Trophoblast cell (in vitro differentiated cells and primary cell): ENCODE measurements around the gene MORC2.

ENCODE experiments used
- DNase-seq, 2 donors: peaks; one replicate each; pipeline ENCODE4 v3.0.0-alpha.2; 2016
- H2AFZ ChIP-seq: 2 replicates; pipeline ENCODE4 v1.6.1; 2013; ENCODE audit warnings: low read length, moderate library complexity, mild to moderate bottlenecking; ENCODE audit not compliant: insufficient read depth, poor library complexity
- H2AK5ac ChIP-seq: 2 replicates; pipeline ENCODE4 v1.6.1; 2013; ENCODE audit warnings: mild to moderate bottlenecking, low read length
- H2BK120ac ChIP-seq: 2 replicates; pipeline ENCODE4 v1.6.1; 2013; ENCODE audit warnings: low read length, mild to moderate bottlenecking, moderate library complexity; ENCODE audit not compliant: insufficient read depth, poor library complexity
- H2BK12ac ChIP-seq: 2 replicates; pipeline ENCODE4 v1.6.1; 2013; ENCODE audit warnings: mild to moderate bottlenecking, low read length, moderate library complexity
- H2BK5ac ChIP-seq: 2 replicates; pipeline ENCODE4 v1.6.1; 2013; ENCODE audit warnings: low read length, low read depth, moderate library complexity, mild to moderate bottlenecking; ENCODE audit not compliant: poor library complexity
- H3K14ac ChIP-seq: 2 replicates; pipeline ENCODE4 v1.6.1; 2013; ENCODE audit warnings: mild to moderate bottlenecking, low read length
- H3K18ac ChIP-seq: 2 replicates; pipeline ENCODE4 v1.6.1; 2013; ENCODE audit warnings: mild to moderate bottlenecking, low read length
- H3K23ac ChIP-seq: 2 replicates; pipeline ENCODE4 v1.6.1; 2013; ENCODE audit warnings: low read length
- H3K27ac ChIP-seq: 2 replicates; pipeline ENCODE4 v1.5.1; 2013; ENCODE audit warnings: low read depth, mild to moderate bottlenecking, inconsistent platforms, low read length, moderate library complexity
- H3K27me3 ChIP-seq: 2 replicates; pipeline ENCODE4 v1.6.1; 2013; ENCODE audit warnings: inconsistent platforms, mild to moderate bottlenecking, low read length, moderate library complexity; ENCODE audit not compliant: insufficient read depth
- H3K36me3 ChIP-seq, 2 experiments: 1 replicate in 1 of 2; 2 replicates in 1 of 2; pipeline ENCODE4 v1.6.1; 2013; ENCODE audit warnings: low read length in 2 of 2, mild to moderate bottlenecking in 2 of 2, moderate library complexity in 1 of 2; ENCODE audit not compliant: insufficient read depth in 2 of 2, control insufficient read depth in 1 of 2
- H3K4ac ChIP-seq: 2 replicates; pipeline ENCODE4 v1.6.1; 2013; ENCODE audit warnings: low read depth, mild to moderate bottlenecking, low read length, moderate library complexity
- H3K4me1 ChIP-seq, 2 experiments: 1 replicate in 1 of 2; 2 replicates in 1 of 2; pipeline ENCODE4 v1.6.1; 2013; ENCODE audit warnings: low read length in 2 of 2, mild to moderate bottlenecking in 2 of 2, moderate library complexity in 1 of 2; ENCODE audit not compliant: insufficient read depth in 2 of 2, control insufficient read depth in 1 of 2
- H3K4me2 ChIP-seq: 2 replicates; pipeline ENCODE4 v1.6.1; 2013; ENCODE audit warnings: inconsistent platforms, mild to moderate bottlenecking, low read length, moderate library complexity
- H3K4me3 ChIP-seq: 2 replicates; pipeline ENCODE4 v1.5.1; 2013; ENCODE audit warnings: mild to moderate bottlenecking, low read depth, low read length, inconsistent platforms
- H3K79me1 ChIP-seq: one replicate; pipeline ENCODE4 v1.6.1; 2013; ENCODE audit warnings: low read length
- H3K79me2 ChIP-seq: 2 replicates; pipeline ENCODE4 v1.6.1; 2013; ENCODE audit warnings: low read length, mild to moderate bottlenecking; ENCODE audit not compliant: control insufficient read depth, insufficient read depth, poor library complexity
- H3K9ac ChIP-seq: 2 replicates; pipeline ENCODE4 v1.6.1; 2013; ENCODE audit warnings: mild to moderate bottlenecking, low read length
- H3K9me3 ChIP-seq: 2 replicates; pipeline ENCODE4 v1.6.1; 2013; ENCODE audit warnings: low read depth, mild to moderate bottlenecking, control low read depth, inconsistent platforms, low read length; ENCODE audit not compliant: insufficient read depth
- H4K12ac ChIP-seq: 2 replicates; pipeline ENCODE4 v1.6.1; 2013; ENCODE audit warnings: low read depth, mild to moderate bottlenecking, low read length, moderate library complexity
- H4K8ac ChIP-seq: 2 replicates; pipeline ENCODE4 v1.6.1; 2013; ENCODE audit warnings: low read depth, mild to moderate bottlenecking, low read length, moderate library complexity
- H4K91ac ChIP-seq: one replicate; pipeline ENCODE4 v1.6.1; 2013; ENCODE audit warnings: low read depth, mild to moderate bottlenecking, low read length, moderate library complexity
- WGBS: extraction: QIAGEN DNeasy Blood & Tissue Kit; methylation state at CpG from one replicate; pipeline ENCODE4 v1.1.7; 2013; ENCODE audit warnings: missing lambda C conversion rate; ENCODE audit not compliant: insufficient read length, insufficient coverage; ENCODE audit errors: extremely low coverage; 5-methylcytosine and 5-hydroxymethylcytosine counted together

MORC2 gene

DNA sequence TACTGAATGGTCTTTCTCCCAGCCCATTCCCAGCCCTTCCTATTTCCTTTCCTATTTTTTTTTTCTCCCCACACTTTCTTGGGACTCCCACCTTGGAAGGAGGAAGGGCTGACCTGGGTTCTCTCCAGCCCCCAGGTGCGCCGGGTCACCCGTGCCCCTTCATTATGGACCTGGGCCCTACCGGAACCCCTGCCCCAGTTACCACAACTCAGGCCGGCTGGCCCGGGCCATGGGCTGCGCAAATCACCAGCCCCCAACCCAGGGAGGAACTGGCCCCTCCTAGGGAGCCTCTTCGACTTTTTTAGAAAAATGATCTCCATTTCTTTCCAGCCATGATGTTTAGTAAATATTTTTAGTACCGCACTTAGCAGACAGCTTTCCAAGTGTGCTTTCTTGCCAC, 62.2 kb downstream of the MORC2 start:
- Histone ChIP-seq H3K27me3 (no peaks in the 10 kb centered on the region), H3K4me3 (no peak overlapping the region), H2BK120ac (no peak overlapping the region), H3K14ac (no peak overlapping the region), H2BK5ac (no peak overlapping the region), H3K36me3 (peaks cover 25 to 29% of the 10 kb centered on the region in 2 experiments), H4K91ac (no peak overlapping the region), H3K79me1 (no peaks in the 10 kb centered on the region), H3K9me3 (peaks cover 5% of the 10 kb centered on the region), H3K4ac (no peak overlapping the region), H2AFZ (no peak overlapping the region), H3K79me2 (no peaks in the 10 kb centered on the region), H3K18ac (no peak overlapping the region), H3K23ac (no peak overlapping the region), H3K4me1 (no peaks in the 10 kb centered on the region), H3K4me2 (no peak overlapping the region), H3K9ac (no peak overlapping the region), H2BK12ac (no peak overlapping the region), H3K27ac (no peak overlapping the region), H4K8ac (no peak overlapping the region), H2AK5ac (no peak overlapping the region), H4K12ac (no peak overlapping the region)
- DNase-seq: no peak
- WGBS: no CpG with 5 or more reads among the region's 9 CpGs

- H3K23ac ChIP-seq: no peak overlapping the region
- DNase-seq: no peak
- no peak overlapping the region for H2BK120ac ChIP-seq
- H3K14ac ChIP-seq: no peak overlapping the region
- peaks cover 5% of the 10 kb centered on the region for H3K9me3 ChIP-seq
- H2BK12ac ChIP-seq: no peak overlapping the region
- H3K79me1 ChIP-seq: no peaks in the 10 kb centered on the region
- no peak overlapping the region for H3K4ac ChIP-seq
- no peaks in the 10 kb centered on the region for H3K4me1 ChIP-seq
- peaks cover 25 to 27% of the 10 kb centered on the region in 2 experiments for H3K36me3 ChIP-seq
- no peak overlapping the region for H4K12ac ChIP-seq
- no CpG with 5 or more reads among the region's 49 CpGs for WGBS
- H2AK5ac ChIP-seq: no peak overlapping the region
- no peak overlapping the region for H3K18ac ChIP-seq
- H3K27ac ChIP-seq: no peak overlapping the region
- H3K9ac ChIP-seq: no peak overlapping the region
- no peak overlapping the region for H3K4me3 ChIP-seq
- H3K4me2 ChIP-seq: no peak overlapping the region
- H3K27me3 ChIP-seq: no peaks in the 10 kb centered on the region
- no peaks in the 10 kb centered on the region for H3K79me2 ChIP-seq
- H2BK5ac ChIP-seq: no peak overlapping the region
- H2AFZ ChIP-seq: no peak overlapping the region
- H4K91ac ChIP-seq: no peak overlapping the region
- H4K8ac ChIP-seq: no peak overlapping the region
Observed at GRCh38 chr22:30905696-30906341, 62.8 kb downstream of the MORC2 start.

DNA sequence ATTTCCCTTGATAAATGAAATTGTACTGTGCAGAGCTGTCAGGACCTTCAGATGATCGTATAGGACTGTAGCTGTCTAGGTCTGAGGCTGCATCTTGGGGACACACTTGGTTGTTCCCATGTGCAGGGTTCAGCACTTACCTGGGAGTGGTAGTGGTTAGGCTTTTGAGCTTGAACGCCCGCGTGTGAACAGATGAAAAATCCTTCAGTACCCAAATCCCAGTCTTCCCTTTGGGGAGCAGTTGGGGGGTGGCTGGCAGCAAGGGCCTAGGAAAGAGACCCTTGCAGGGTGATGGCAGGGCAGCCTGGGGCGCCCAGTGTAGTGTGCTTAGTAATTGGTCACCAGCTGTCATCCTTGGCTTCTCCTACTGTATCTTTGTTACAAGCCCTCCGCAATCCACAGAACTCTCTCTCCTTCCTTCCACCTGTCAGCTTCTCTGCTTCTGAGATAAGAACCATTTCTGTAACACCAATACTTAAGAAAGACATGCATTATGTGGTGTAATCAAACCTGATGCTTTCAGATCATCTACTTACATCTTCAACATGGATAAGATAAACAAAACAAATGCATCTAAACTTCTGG, 64.6 kb downstream of the MORC2 start:
- peaks cover 2% of the 10 kb centered on the region for H3K9me3 ChIP-seq
- no CpG with 5 or more reads among the region's 6 CpGs for WGBS
- H3K79me2 ChIP-seq: no peaks in the 10 kb centered on the region
- no peak overlapping the region for H3K27ac ChIP-seq
- no peak overlapping the region for H2AFZ ChIP-seq
- no peak overlapping the region for H3K4me2 ChIP-seq
- no peak overlapping the region for H4K8ac ChIP-seq
- H3K79me1 ChIP-seq: no peaks in the 10 kb centered on the region
- H2BK12ac ChIP-seq: no peak overlapping the region
- no peak overlapping the region for H3K4ac ChIP-seq
- H3K23ac ChIP-seq: no peak overlapping the region
- H2BK120ac ChIP-seq: no peak overlapping the region
- no peaks in the 10 kb centered on the region for H3K27me3 ChIP-seq
- no peak overlapping the region for H3K14ac ChIP-seq
- H3K18ac ChIP-seq: no peak overlapping the region
- no peak for DNase-seq
- no peak overlapping the region for H2BK5ac ChIP-seq
- no peak overlapping the region for H4K12ac ChIP-seq
- H2AK5ac ChIP-seq: no peak overlapping the region
- H4K91ac ChIP-seq: peak overlapping the region; percentile 5
- no peak overlapping the region for H3K4me3 ChIP-seq
- H3K36me3 ChIP-seq: peaks cover 19 to 27% of the 10 kb centered on the region in 2 experiments
- no peaks in the 10 kb centered on the region for H3K4me1 ChIP-seq
- H3K9ac ChIP-seq: no peak overlapping the region

GRCh38 chr22:30902496-30903357, 65.8 kb downstream of the MORC2 start:
- Histone ChIP-seq H2BK12ac (no peak overlapping the region), H2AFZ (no peak overlapping the region), H4K12ac (no peak overlapping the region), H3K4ac (no peak overlapping the region), H2AK5ac (no peak overlapping the region), H3K79me2 (no peaks in the 10 kb centered on the region), H3K23ac (no peak overlapping the region), H3K4me3 (no peak overlapping the region), H2BK5ac (no peak overlapping the region), H3K14ac (no peak overlapping the region), H3K18ac (no peak overlapping the region), H2BK120ac (no peak overlapping the region), H4K8ac (no peak overlapping the region), H3K79me1 (no peaks in the 10 kb centered on the region), H4K91ac (no peak overlapping the region), H3K9ac (no peak overlapping the region), H3K9me3 (peaks cover 2% of the 10 kb centered on the region), H3K4me2 (no peak overlapping the region), H3K4me1 (no peaks in the 10 kb centered on the region), H3K27ac (no peak overlapping the region), H3K36me3 (peaks cover 18 to 22% of the 10 kb centered on the region in 2 experiments), H3K27me3 (no peaks in the 10 kb centered on the region)
- no peak for DNase-seq
- no CpG with 5 or more reads among the region's 16 CpGs for WGBS
